ENCODE measurements around the gene CNTNAP2.

DNA sequence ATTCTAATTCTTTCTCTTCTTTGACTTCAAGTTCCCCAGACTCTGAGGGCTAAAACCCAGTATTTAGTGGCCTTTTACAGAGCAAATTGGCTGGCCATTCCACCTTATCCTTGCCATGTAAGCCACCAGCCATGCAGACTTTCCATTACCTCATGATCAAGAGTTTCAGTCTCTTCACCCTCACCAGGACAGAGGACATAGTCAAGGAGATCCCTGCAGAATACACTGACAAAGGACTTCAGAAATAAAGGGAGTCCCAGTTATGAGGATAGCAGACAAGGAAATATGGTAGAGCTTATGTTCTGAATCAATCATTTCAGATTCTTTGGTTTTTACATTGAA lies 1393.6 kb downstream of the CNTNAP2 start:
- TF ChIP-seq CTCF (IDR thresholded peaks at IDR 0.05) (no peak), POLR2A (IDR thresholded peaks at IDR 0.05) (no peak)
